ENCODE data around the gene FLT1.

The FLT1 gene

GRCh38 chr13:28485551-28485950, 9.4 kb downstream of the FLT1 start:
- Histone ChIP-seq H3K36me3 (ENCODE audit: insufficient read depth, low read length) (no peaks in the 10 kb centered on the region), H3F3A (ENCODE audit: insufficient read depth, low read length) (no peaks in the 10 kb centered on the region), H3K4me3 (ENCODE audit: low read depth, low read length, poor library complexity, severe bottlenecking) (no peak overlapping the region), H4K20me1 (ENCODE audit: insufficient read depth, low read length) (no peaks in the 10 kb centered on the region), H3K9ac (ENCODE audit: low read length) (no peak overlapping the region), H3K9me3 (ENCODE audit: low read length) (no peaks in the 10 kb centered on the region), H3K4me2 (ENCODE audit: low read length) (no peak overlapping the region), H3K79me2 (ENCODE audit: insufficient read depth, low read length) (no peaks in the 10 kb centered on the region), H3K4me1 (ENCODE audit: insufficient read depth, low read length, severe bottlenecking) (no peaks in the 10 kb centered on the region), H3K27me3 (ENCODE audit: insufficient read depth, low read length) (no peaks in the 10 kb centered on the region; the same call in 1 of the 2 replicates), H3K27ac (ENCODE audit: low read depth, low read length, poor library complexity, severe bottlenecking) (no peak overlapping the region), H3K9me2 (ENCODE audit: low read depth, low read length) (no peaks in the 10 kb centered on the region), H2AFZ (ENCODE audit: low read length) (no peak overlapping the region)
- TF ChIP-seq EZH2 (IDR thresholded peaks at IDR 0.05; ENCODE audit: borderline replicate concordance, low read length) = no peak
- TF ChIP-seq, protein P1, sequence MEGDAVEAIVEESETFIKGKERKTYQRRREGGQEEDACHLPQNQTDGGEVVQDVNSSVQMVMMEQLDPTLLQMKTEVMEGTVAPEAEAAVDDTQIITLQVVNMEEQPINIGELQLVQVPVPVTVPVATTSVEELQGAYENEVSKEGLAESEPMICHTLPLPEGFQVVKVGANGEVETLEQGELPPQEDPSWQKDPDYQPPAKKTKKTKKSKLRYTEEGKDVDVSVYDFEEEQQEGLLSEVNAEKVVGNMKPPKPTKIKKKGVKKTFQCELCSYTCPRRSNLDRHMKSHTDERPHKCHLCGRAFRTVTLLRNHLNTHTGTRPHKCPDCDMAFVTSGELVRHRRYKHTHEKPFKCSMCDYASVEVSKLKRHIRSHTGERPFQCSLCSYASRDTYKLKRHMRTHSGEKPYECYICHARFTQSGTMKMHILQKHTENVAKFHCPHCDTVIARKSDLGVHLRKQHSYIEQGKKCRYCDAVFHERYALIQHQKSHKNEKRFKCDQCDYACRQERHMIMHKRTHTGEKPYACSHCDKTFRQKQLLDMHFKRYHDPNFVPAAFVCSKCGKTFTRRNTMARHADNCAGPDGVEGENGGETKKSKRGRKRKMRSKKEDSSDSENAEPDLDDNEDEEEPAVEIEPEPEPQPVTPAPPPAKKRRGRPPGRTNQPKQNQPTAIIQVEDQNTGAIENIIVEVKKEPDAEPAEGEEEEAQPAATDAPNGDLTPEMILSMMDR (IDR thresholded peaks at IDR 0.05; ENCODE audit: low read length) = no peak

GRCh38 chr13:28485097-28485496, 9.8 kb downstream of the FLT1 start:
- no peak overlapping the region for H3K27ac ChIP-seq (ENCODE audit: low read depth, low read length, poor library complexity, severe bottlenecking)

DNA sequence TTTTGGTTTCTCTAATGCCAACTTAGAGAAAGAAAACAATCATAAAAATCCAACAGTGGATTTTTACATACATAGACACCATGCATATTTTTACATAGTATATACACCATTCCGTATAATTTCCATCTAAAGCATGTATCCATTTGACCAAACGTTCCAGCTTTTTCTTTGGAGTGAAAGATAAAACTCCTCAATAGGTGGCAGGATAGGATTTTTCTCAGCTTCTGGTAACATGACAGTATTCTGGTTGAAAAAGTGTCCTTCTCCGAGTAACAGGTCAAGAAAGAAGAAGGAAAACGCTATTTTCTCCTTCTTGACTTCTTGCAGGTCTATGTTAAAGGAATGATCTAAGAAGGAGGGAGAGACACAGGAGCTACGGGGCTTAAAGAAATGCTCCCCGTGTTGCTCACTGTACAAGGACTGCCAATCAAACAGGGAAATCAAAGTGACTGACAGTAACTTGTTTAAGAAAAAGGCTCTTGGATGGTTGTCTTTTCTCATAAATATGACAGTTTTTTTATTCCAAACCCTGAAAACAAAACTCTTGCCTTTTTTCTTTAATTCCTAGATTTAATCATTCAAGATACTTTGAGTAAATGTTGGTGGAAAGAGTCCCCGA, 11.5 kb downstream of the FLT1 start:
- Histone ChIP-seq H2AFZ (ENCODE audit: low read length) (no peak overlapping the region), H3K27me3 (ENCODE audit: insufficient read depth, low read length) (no peaks in the 10 kb centered on the region), H3K4me1 (ENCODE audit: insufficient read depth, low read length, severe bottlenecking) (no peaks in the 10 kb centered on the region), H3K4me2 (ENCODE audit: low read length) (no peak overlapping the region), H3K9me2 (ENCODE audit: low read depth, low read length) (no peaks in the 10 kb centered on the region), H3K9me3 (ENCODE audit: low read length) (no peaks in the 10 kb centered on the region), H3K79me2 (ENCODE audit: insufficient read depth, low read length) (no peaks in the 10 kb centered on the region), H3F3A (ENCODE audit: insufficient read depth, low read length) (no peaks in the 10 kb centered on the region), H3K27ac (ENCODE audit: low read depth, low read length, poor library complexity, severe bottlenecking) (no peak overlapping the region), H3K9ac (ENCODE audit: low read length) (no peak overlapping the region), H4K20me1 (ENCODE audit: insufficient read depth, low read length) (no peaks in the 10 kb centered on the region), H3K36me3 (ENCODE audit: insufficient read depth, low read length) (no peaks in the 10 kb centered on the region), H3K4me3 (ENCODE audit: low read depth, low read length, poor library complexity, severe bottlenecking) (no peak overlapping the region)
- TF ChIP-seq EZH2 (IDR thresholded peaks at IDR 0.05; ENCODE audit: borderline replicate concordance, low read length) = no peak
- TF ChIP-seq, protein P1 (IDR thresholded peaks at IDR 0.05; ENCODE audit: low read length) = no peak

More at GRCh38 chr13:28485097-28485496, 9.8 kb downstream of the FLT1 start:
- H3K4me3 ChIP-seq (ENCODE audit: low read depth, low read length, poor library complexity, severe bottlenecking) = no peak overlapping the region
- no peak overlapping the region for H3K9ac ChIP-seq (ENCODE audit: low read length)
- H3K9me3 ChIP-seq (ENCODE audit: low read length) = no peaks in the 10 kb centered on the region
- no peaks in the 10 kb centered on the region for H3K4me1 ChIP-seq (ENCODE audit: insufficient read depth, low read length, severe bottlenecking)
- no peaks in the 10 kb centered on the region for H3K36me3 ChIP-seq (ENCODE audit: insufficient read depth, low read length)
- H3K27me3 ChIP-seq (ENCODE audit: insufficient read depth, low read length) = no peaks in the 10 kb centered on the region; the same call in 1 of the 2 replicates
- TF ChIP-seq EZH2 (IDR thresholded peaks at IDR 0.05; ENCODE audit: borderline replicate concordance, low read length) = no peak
- TF ChIP-seq, protein P1 (IDR thresholded peaks at IDR 0.05; ENCODE audit: low read length) = no peak
- H2AFZ ChIP-seq (ENCODE audit: low read length) = no peak overlapping the region
- H3K9me2 ChIP-seq (ENCODE audit: low read depth, low read length) = no peaks in the 10 kb centered on the region
- no peak overlapping the region for H3K4me2 ChIP-seq (ENCODE audit: low read length)
- no peaks in the 10 kb centered on the region for H4K20me1 ChIP-seq (ENCODE audit: insufficient read depth, low read length)
- no peaks in the 10 kb centered on the region for H3K79me2 ChIP-seq (ENCODE audit: insufficient read depth, low read length)
- H3F3A ChIP-seq (ENCODE audit: insufficient read depth, low read length) = no peaks in the 10 kb centered on the region

All from OCI-LY1 (cell line).